HK-2 (cell line): ENCODE data around the gene QRFP.

Experiments used
- DNase-seq: peaks from one replicate; pipeline ENCODE4 v3.0.0-alpha.2; 2018; ENCODE audit not compliant: unreplicated experiment

QRFP gene

DNA sequence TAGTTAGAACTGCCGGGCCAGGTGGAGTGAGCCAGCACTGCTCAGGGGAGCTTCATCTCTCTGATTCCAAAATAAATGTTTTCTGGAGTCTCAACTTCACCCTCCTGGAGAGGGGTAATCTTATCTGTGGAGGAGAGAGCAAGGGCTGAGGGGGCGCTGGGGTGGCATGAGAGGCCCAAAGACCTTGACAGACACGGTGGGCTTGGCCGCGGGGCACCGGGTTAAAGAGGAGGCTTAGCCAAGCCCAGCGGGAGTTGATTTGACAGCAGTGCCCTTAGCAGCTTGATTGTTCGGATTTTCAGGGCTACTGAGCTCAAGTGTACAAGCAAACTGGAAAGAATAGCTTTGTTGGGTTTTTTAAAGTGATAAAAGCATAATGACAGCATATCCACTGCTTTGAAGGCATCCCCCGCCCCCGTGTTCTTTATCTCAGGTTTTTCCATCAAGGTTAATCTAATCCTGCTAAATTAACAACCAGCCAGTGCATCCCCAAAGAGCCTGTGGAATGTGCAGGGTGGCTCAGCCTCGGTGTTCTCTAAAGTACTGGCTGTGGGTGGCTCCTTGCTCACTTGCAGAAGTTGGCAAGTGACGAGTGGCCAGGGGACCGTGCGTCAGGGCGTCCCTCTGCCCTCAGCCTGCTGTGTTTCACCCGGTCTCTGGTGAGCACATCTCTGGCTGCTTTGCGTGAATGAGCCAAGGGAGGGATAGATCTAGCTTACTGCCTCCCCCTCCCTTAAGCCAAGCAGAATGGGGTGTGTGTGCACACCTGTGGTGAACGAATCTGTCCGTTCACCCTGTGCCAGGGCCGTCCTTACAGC lies 5.5 kb downstream of the QRFP start:
- no peak for DNase-seq

DNA sequence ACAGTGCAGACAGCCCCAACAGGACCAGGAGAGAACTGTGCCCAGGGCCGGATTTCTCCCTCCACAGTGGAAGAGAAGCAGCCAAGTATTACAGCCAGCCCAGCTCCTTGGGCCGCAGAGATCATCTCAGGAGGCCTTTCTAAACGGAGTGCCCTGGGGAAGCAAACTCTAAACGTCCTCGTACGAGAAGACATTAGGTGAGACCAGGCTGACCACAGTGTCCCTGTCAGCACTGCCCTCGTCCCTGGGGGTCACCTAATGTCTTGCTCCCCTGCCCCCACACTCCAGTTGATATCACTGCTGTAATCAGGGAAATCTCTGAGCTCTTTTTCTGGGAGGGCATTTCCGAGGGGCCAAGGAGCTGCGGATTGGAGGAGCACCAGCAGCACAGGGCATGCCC lies 6.5 kb downstream of the QRFP start:
- no peak for DNase-seq

GRCh38 chr9:130888146-130888885 lies 8.3 kb downstream of the QRFP start:
- no peak for DNase-seq

GRCh38 chr9:130887494-130888144 lies 9.0 kb downstream of the QRFP start:
- DNase-seq = no peak

- no peak for DNase-seq
Observed at GRCh38 chr9:130886981-130887380, 9.6 kb downstream of the QRFP start.

GRCh38 chr9:130885484-130886375 lies 10.9 kb downstream of the QRFP start:
- DNase-seq = no peak

- no peak for DNase-seq
Observed at GRCh38 chr9:130884542-130885483, 11.8 kb downstream of the QRFP start.

DNA sequence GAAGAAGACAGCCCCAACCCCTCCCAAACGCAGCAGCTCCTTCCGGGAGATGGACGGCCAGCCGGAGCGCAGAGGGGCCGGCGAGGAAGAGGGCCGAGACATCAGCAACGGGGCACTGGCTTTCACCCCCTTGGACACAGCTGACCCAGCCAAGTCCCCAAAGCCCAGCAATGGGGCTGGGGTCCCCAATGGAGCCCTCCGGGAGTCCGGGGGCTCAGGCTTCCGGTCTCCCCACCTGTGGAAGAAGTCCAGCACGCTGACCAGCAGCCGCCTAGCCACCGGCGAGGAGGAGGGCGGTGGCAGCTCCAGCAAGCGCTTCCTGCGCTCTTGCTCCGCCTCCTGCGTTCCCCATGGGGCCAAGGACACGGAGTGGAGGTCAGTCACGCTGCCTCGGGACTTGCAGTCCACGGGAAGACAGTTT lies 12.5 kb downstream of the QRFP start:
- no peak for DNase-seq

DNA sequence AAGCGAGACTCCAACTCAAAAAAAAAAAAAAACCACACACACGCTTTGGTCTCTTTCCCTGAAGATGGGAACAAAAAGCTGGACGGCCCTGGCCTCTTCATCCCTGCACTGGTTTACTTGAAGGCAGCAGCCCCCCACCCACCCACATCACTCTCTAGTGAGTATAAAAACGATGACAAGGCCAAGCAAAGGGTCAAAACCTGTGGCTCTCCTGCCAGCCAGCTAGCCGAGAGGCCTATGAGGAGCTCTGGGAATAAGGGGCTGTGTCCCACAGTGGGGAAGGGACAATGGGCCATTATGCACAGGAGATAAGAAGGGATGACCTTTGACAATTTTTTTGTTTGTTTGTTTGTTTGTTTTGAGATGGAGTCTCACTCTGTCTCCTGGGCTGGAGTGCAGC lies 13.1 kb downstream of the QRFP start:
- DNase-seq = no peak

DNA sequence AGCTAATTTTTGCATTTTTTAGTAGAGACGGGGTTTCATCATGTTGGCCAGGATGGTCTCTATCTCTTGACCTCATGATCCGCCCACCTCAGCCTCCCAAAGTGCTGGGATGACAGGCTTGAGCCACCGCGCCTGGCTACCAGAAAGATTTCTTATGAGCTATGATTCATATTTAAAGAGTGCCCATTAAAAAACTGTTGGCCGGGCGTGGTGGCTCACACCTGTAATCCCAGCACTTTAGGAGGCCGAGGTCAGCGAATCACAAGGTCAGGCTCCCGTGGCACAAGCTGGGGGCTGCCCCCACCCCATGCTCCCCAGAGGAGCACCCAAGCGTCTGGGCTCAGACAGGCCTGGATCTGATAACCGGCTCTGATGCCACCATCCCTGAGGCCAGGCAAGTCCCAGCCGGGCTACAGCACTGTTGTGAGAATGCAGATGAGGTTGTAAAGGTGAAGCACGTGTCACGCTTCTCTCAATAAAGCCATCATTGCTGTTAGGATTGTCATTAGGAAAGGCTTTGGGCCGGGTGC lies 13.9 kb downstream of the QRFP start:
- no peak for DNase-seq

GRCh38 chr9:130881516-130881915 lies 15.1 kb downstream of the QRFP start:
- no peak for DNase-seq

DNA sequence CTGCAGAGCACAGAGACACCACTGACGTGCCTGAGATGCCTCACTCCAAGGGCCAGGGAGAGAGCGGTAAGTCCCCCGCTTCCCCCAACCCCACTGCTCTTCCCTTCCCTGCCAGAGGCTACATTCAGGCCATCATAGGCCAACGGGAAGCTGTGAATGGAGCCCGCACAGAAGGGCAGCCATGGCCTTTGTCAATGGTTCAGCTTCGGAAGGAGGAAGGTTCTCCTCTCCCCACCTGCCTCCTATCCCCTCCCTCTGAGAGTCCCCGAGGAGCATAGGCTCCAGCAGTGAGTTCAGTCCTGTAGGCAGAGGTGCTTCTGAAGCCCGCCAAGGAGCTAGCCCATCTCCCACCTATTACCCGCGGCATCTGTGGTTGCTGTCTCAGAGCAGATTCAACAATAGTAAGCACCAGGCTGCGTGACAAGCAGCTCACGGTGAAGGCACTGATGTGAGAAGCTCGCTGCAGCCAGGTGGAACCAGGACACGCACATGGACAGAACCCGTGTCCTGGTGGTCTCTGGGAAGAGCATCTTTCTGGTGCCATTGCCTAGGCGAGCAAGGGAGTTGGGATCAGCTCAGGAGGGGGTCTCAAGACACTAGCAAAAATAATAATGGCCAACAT lies 15.9 kb downstream of the QRFP start:
- no peak for DNase-seq

GRCh38 chr9:130879863-130880411 lies 16.7 kb downstream of the QRFP start:
- no peak for DNase-seq

DNA sequence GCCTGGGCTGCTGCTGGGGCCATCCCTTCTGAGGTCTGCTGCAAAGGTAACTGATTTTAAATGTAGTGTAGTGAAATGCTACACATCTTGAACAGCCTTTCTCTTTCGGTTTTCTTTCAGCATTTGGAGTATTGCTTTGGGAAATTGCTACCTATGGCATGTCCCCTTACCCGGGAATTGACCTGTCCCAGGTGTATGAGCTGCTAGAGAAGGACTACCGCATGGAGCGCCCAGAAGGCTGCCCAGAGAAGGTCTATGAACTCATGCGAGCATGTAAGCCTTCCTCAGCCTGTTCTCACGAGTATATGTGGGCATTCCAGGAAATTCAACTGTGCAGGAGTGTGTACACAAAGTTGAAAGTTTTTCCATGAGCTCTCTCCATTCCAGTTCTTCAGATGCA lies 18.3 kb downstream of the QRFP start:
- no peak for DNase-seq

GRCh38 chr9:130877300-130877699 lies 19.3 kb downstream of the QRFP start:
- no peak for DNase-seq

DNA sequence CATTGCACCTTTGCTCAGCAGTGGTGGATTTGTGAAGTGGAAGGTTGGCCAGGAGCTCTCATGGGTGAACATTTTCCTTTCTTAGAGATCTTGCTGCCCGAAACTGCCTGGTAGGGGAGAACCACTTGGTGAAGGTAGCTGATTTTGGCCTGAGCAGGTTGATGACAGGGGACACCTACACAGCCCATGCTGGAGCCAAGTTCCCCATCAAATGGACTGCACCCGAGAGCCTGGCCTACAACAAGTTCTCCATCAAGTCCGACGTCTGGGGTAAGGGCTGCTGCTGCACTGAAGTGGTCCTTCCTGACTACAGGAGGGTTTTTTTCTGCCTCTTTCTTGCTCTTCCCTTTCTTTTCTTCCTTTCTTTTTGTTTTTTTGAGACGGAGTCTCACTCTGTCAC lies 21.8 kb downstream of the QRFP start:
- no peak for DNase-seq

GRCh38 chr9:130873966-130874365 lies 22.6 kb downstream of the QRFP start:
- DNase-seq = no peak

GRCh38 chr9:130872912-130873503 lies 23.6 kb downstream of the QRFP start:
- no peak for DNase-seq

DNA sequence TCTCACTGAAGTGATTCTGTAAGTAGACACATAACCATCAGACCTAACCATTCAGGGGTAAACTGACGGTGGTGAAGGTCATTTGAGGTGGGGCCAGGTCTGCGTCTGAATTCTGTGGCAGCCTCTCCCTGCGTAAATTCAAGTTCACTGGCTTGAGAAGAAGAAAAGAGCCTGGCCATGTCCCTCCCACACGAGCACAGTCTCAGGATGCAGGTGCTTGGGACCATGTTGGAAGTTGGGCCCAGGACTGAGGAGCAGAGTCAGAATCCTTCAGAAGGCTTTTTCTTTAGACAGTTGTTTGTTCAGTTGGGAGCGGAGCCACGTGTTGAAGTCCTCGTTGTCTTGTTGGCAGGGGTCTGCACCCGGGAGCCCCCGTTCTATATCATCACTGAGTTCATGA lies 24.1 kb downstream of the QRFP start:
- no peak for DNase-seq
